SK-N-SH (cell line): Measurements from ENCODE around the gene SETD1A. TPM values are rescaled to one million over a fixed set of nuclear protein-coding genes. Genes with fewer than 3 reads are reported as not detected.

Source experiments
- CTCF ChIA-PET: fragments of 300-600, 350-600 bp; formaldehyde crosslinking; extraction: SDS; loops from one replicate; lab custom pipeline; 2021; lab: Yijun Ruan, JAX
- POLR2A ChIA-PET: fragments of 350-600 bp; sonication (Branson Sonifier 250); formaldehyde crosslinking; extraction: SDS; loops from one replicate; lab custom pipeline; 2020; ENCODE audit warnings: antibody characterized with exemption, inconsistent platforms; lab: Yijun Ruan, JAX
- DNase-seq: peaks from one replicate; pipeline ENCODE4 v3.0.0; 2012
- H2AFZ ChIP-seq: fragments of 200-600 bp; sonication (generic); 2 replicates; pipeline ENCODE4 v1.8.1; 2016; ENCODE audit warnings: antibody characterized with exemption, mild to moderate bottlenecking, low read depth
- H3F3A ChIP-seq: fragments of 200-600 bp; sonication (generic); replicated peaks from 2 replicates; pipeline ENCODE3; 2016; ENCODE audit warnings: antibody characterized with exemption, mild to moderate bottlenecking; ENCODE audit not compliant: insufficient read depth
- H3K27ac ChIP-seq, 2 experiments: fragments of 200-500 bp in 1 of 2; fragments of 200-600 bp in 1 of 2; sonication (Bioruptor generic) in 1 of 2; sonication (generic), shearing (Covaris generic) in 1 of 2; 2 replicates each; pipeline versions ENCODE4 v1.5.1 to v1.6.1; 2014 to 2016; ENCODE audit warnings: low read depth in 2 of 2, inconsistent platforms in 1 of 2, low read length in 1 of 2, mild to moderate bottlenecking in 1 of 2, mixed read lengths in 1 of 2
- H3K27me3 ChIP-seq: fragments of 200-600 bp; sonication (generic), shearing (Covaris generic); 2 replicates; pipeline ENCODE4 v1.6.1; 2016; ENCODE audit warnings: mixed run types; ENCODE audit not compliant: insufficient read depth
- H3K36me3 ChIP-seq, 2 experiments: fragments of 200-500 bp in 1 of 2; fragments of 200-600 bp in 1 of 2; sonication (Bioruptor generic) in 1 of 2; sonication (generic) in 1 of 2; replicated peaks in 1 of 2; 2 replicates each; pipeline versions ENCODE3 to v1.5.1; 2014 to 2016; ENCODE audit warnings: low read length in 1 of 2, mild to moderate bottlenecking in 1 of 2; ENCODE audit not compliant: insufficient read depth in 2 of 2, control insufficient read depth in 1 of 2
- H3K4me1 ChIP-seq, 2 experiments: fragments of 200-500 bp in 1 of 2; fragments of 200-600 bp in 1 of 2; sonication (Bioruptor generic) in 1 of 2; sonication (generic), shearing (Covaris generic) in 1 of 2; 2 replicates each; pipeline versions ENCODE4 v1.5.1 to v1.6.1; 2014 to 2016; ENCODE audit warnings: low read depth in 1 of 2, low read length in 1 of 2, mixed run types in 1 of 2; ENCODE audit not compliant: insufficient read depth in 2 of 2, control insufficient read depth in 1 of 2
- H3K4me2 ChIP-seq: fragments of 200-600 bp; sonication (generic), shearing (Covaris generic); 2 replicates; pipeline ENCODE4 v1.6.1; 2017; ENCODE audit warnings: mixed run types
- H3K4me3 ChIP-seq, 2 experiments: fragments of 200-500 bp in 1 of 2; fragments of 200-600 bp in 1 of 2; sonication (Bioruptor generic) in 1 of 2; sonication (generic), shearing (Covaris generic) in 1 of 2; 2 replicates each; pipeline versions ENCODE4 v1.5.1 to v1.8.1; 2014 to 2016; ENCODE audit warnings: low read depth in 2 of 2, inconsistent platforms in 1 of 2, low read length in 1 of 2, mild to moderate bottlenecking in 1 of 2, mixed read lengths in 1 of 2, moderate library complexity in 1 of 2
- H3K79me2 ChIP-seq: fragments of 200-600 bp; sonication (generic); 2 replicates; pipeline ENCODE4 v1.8.1; 2017; ENCODE audit warnings: mild to moderate bottlenecking; ENCODE audit not compliant: insufficient read depth
- H3K9ac ChIP-seq: fragments of 200-600 bp; sonication (generic); 2 replicates; pipeline ENCODE4 v1.6.1; 2017; ENCODE audit warnings: mixed run types
- H3K9me2 ChIP-seq: fragments of 200-600 bp; sonication (generic); 2 replicates; pipeline ENCODE4 v1.6.1; 2017; ENCODE audit warnings: mixed run types
- H3K9me3 ChIP-seq: fragments of 200-600 bp; sonication (generic); 2 replicates; pipeline ENCODE4 v1.6.1; 2017; ENCODE audit warnings: mixed run types, mild to moderate bottlenecking, moderate library complexity
- H4K20me1 ChIP-seq: fragments of 200-600 bp; sonication (generic); 2 replicates; pipeline ENCODE4 v1.6.1; 2017; ENCODE audit warnings: mild to moderate bottlenecking, mixed run types; ENCODE audit not compliant: insufficient read depth
- CHD2 ChIP-seq: fragments of 150-350 bp; IDR thresholded peaks from 2 replicates; pipeline ENCODE4 v1.6.1; 2018; ENCODE audit warnings: low read length; ENCODE audit not compliant: partially characterized antibody
- ELF1 ChIP-seq: IDR thresholded peaks from 2 replicates; pipeline ENCODE4 v1.4.0; 2012
- FOXJ3 ChIP-seq: sonication (generic); formaldehyde crosslinking; IDR thresholded peaks from 2 replicates; pipeline ENCODE4 v1.5.1; 2020; ENCODE audit warnings: mild to moderate bottlenecking, missing genetic modification reagents
- GABPA ChIP-seq: IDR thresholded peaks from 2 replicates; pipeline ENCODE4 v1.4.0; 2012; ENCODE audit warnings: low read depth, mild to moderate bottlenecking
- JUND ChIP-seq: IDR thresholded peaks from 2 replicates; pipeline ENCODE4 v1.4.0; 2012
- MEF2A ChIP-seq: IDR thresholded peaks from 2 replicates; pipeline ENCODE4 v1.4.0; 2012; ENCODE audit warnings: low read depth, borderline replicate concordance
- MXI1 ChIP-seq: IDR thresholded peaks from 2 replicates; pipeline ENCODE4 v1.6.1; 2012; ENCODE audit warnings: mild to moderate bottlenecking, low read depth, low read length, improper control_type of control experiment
- PBX3 ChIP-seq: IDR thresholded peaks from 2 replicates; pipeline ENCODE4; 2012
- POLR2AphosphoS5 ChIP-seq: IDR thresholded peaks from 2 replicates; pipeline ENCODE4 v1.6.1; 2012; ENCODE audit warnings: low read depth, low read length
- RCOR1 ChIP-seq: fragments of 150-350 bp; IDR thresholded peaks from 2 replicates; pipeline ENCODE4 v1.6.1; 2017; ENCODE audit warnings: antibody characterized with exemption, low read length
- REST ChIP-seq: IDR thresholded peaks from 2 replicates; pipeline ENCODE4 v1.6.1; 2012; ENCODE audit warnings: mild to moderate bottlenecking, low read depth, low read length, moderate library complexity
- RFX5 ChIP-seq: IDR thresholded peaks from 2 replicates; pipeline ENCODE4 v1.6.1; 2012; ENCODE audit warnings: mild to moderate bottlenecking, improper control_type of control experiment, low read length
- SIN3A ChIP-seq: IDR thresholded peaks from 2 replicates; pipeline ENCODE4 v1.6.1; 2012; ENCODE audit warnings: low read depth, mild to moderate bottlenecking, low read length, moderate library complexity, borderline replicate concordance
- TAF1 ChIP-seq: IDR thresholded peaks from 2 replicates; pipeline ENCODE4 v1.6.1; 2012; ENCODE audit warnings: low read depth, mild to moderate bottlenecking, low read length, moderate library complexity, borderline replicate concordance
- TCF12 ChIP-seq: IDR thresholded peaks from 2 replicates; pipeline ENCODE4 v1.4.0; 2012
- TEAD4 ChIP-seq: IDR thresholded peaks from 2 replicates; pipeline ENCODE4 v1.4.0; 2012; ENCODE audit warnings: mild to moderate bottlenecking, borderline replicate concordance; ENCODE audit not compliant: insufficient read depth
- USF2 ChIP-seq: fragments of 150-350 bp; IDR thresholded peaks from 2 replicates; pipeline ENCODE4 v1.6.1; 2017; ENCODE audit warnings: antibody characterized with exemption, low read length, low read depth, borderline replicate concordance
- YY1 ChIP-seq: IDR thresholded peaks from 2 replicates; pipeline ENCODE4 v1.4.0; 2012; ENCODE audit warnings: low read depth, mild to moderate bottlenecking
- ZBTB33 ChIP-seq: IDR thresholded peaks from 2 replicates; pipeline ENCODE4 v1.4.0; 2012; ENCODE audit warnings: low read depth, borderline replicate concordance
- WGBS: methylation state at CpG from one replicate; pipeline ENCODE4 v1.1.6; 2017; ENCODE audit warnings: low lambda C conversion rate; 5-methylcytosine and 5-hydroxymethylcytosine counted together
- polyA plus RNA-seq, 3 experiments: library from polyadenylated mRNA; depleted of rRNA; stranded (reverse); fragments of >200 nt; gene quantifications; 2 replicates each; pipeline ENCODE4 v1.2.3, GENCODE V29; 2012

SETD1A gene
- polyA plus RNA-seq, 1 of the 3 experiments (the other 2 are of a cell fraction): 6.8 TPM

GRCh38 chr16:31023627-31024226 lies 66.2 kb downstream of the SETD1A start:
- Histone ChIP-seq H3K4me3 (no peak overlapping the region), H3K79me2 (no peaks in the 10 kb centered on the region), H3K9ac (no peak overlapping the region), H4K20me1 (no peaks in the 10 kb centered on the region), H3K36me3 (no peaks in the 10 kb centered on the region), H3K4me1 (no peaks in the 10 kb centered on the region), H3K4me2 (no peak overlapping the region)
- CTCF ChIA-PET: interaction anchor here (0.6 to 2.0 kb wide), 2 partner anchors 39 to 47 kb away, joined by 4 to 6 read pairs; partner anchors contain the start of gene HSD3B7
- WGBS: 62% methylated on average over 6 of the region's 6 CpGs
- POLR2A ChIA-PET: no interaction called here
- TF ChIP-seq MEF2A (no peak), YY1 (no peak), TEAD4 (no peak), PBX3 (no peak), RFX5 (no peak), CHD2 (no peak), FOXJ3 (no peak), USF2 (no peak), ELF1 (no peak), SIN3A (no peak), GABPA (no peak), RCOR1 (no peak), ZBTB33 (no peak), TCF12 (no peak), POLR2AphosphoS5 (no peak), REST (no peak), MXI1 (no peak), JUND (no peak), TAF1 (no peak)
- TF ChIP-seq, all 33 proteins: peak for 0
- H3K9me3 ChIP-seq: no peaks in the 10 kb centered on the region
- no peak for DNase-seq
- H3K27ac ChIP-seq: no peak overlapping the region
- no peaks in the 10 kb centered on the region for H3K27me3 ChIP-seq
- no peaks in the 10 kb centered on the region for H3K9me2 ChIP-seq
- H3F3A ChIP-seq: no peaks in the 10 kb centered on the region
- H2AFZ ChIP-seq: no peak overlapping the region
